Fibroblast of skin of right biceps (primary cell): ENCODE data around the gene MICAL2.

Experiments used
- DNase-seq: peaks from one replicate; pipeline ENCODE4 v3.0.0-alpha.2; 2013

MICAL2 gene

DNA sequence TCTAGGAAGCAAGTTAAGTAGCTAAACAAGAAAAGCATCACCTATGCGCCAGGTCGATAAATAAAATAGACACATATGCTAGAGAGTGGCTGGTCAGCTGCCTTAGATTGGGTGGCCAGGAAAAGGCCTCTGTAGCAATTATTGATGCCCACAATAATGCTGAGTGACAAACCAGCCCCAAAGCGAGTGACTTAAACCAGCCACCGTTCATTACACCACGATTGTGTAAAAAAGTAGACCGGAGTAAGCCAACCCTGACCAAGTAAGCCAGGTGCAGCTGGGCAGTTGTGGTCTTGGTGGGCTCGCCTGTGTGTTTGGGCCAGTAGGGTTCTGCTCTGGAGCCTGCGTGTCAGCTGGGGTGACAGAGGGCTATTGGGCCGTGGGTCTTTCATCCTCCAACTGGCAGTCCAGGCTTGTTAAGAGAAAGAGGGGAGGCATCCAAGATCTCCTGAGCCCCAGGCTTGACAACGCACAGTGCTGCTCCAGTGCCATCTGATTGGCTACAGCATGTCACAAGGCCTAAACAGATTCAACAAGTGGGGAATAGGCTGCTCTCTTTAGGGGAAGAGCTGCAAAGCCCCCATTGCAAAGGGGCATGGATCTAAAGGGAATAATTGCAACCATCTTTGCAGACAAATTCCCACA lies 166.6 kb downstream of the MICAL2 start:
- no peak for DNase-seq

DNA sequence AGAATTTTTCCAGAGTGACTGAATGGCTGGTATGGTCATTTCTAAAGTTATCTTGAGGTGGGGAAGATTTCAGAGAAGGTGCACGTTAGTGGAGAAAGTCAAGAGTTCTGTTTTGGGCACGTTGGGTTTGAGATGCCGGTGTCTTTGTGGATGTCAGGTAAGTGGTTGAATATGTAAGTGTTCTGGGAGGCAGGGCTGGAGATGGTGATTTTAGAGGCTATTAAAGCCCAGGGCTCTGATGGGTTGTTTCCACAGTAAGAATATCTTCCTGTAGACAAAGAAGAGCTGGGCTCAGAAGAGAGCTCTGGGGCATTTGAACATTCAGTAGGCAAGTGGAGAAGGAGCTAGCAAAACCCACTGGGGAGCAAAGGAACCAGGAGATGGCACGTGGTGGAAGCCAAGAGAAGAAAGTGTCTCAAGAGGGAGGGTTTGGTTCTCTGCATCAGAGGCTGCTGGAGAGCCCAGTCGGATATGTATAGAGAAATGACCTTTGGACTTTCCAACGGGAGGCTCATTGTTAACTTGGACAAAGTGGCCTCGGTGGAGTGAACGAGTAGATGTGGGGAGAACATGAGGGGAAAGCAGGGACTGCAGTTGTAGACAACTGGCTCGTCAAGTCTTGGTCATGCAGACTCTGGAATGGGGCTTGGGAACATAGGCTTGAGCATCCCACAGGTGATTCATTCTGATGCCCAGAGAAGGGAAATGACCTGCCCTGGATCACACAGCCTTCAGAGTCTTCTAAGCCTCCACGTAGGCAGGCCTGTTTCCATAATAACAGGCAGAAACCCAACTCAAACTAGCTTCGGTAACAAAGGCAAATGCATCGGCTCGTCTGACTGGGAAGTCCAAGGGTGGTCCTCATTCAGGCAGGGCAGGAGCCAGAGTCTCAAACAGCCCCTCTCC lies 168.6 kb downstream of the MICAL2 start:
- DNase-seq, result no peak

DNA sequence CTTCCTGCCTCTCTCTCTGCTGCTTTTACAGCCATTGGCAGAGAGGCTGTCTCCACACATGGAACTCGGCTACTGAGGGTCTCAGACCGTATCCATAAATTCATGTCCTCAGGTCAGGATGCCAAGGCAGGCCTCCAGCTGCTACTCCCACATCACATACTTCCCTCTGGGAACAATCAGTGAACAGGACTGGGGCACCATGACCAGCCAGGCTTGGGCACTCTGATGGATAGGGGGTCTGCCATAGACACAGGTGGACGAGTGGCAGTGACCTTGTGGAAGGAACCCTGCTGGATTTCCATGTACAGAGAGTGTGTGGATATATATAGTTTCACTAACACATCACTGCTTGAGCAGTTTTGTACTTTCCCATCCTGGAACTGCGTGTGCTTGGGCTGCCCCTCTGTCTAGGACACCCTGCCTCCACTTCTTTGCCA lies 169.3 kb downstream of the MICAL2 start:
- DNase-seq, result no peak

GRCh38 chr11:12280199-12280837 lies 169.9 kb downstream of the MICAL2 start:
- no peak for DNase-seq

- peak; percentile 43 for DNase-seq
Measured at GRCh38 chr11:12280838-12281565, 170.6 kb downstream of the MICAL2 start.

- peak; percentile 82 for DNase-seq
Measured at GRCh38 chr11:12281571-12282478, 171.4 kb downstream of the MICAL2 start.

- no peak for DNase-seq
Measured at GRCh38 chr11:12282676-12283075, 172.3 kb downstream of the MICAL2 start.

DNA sequence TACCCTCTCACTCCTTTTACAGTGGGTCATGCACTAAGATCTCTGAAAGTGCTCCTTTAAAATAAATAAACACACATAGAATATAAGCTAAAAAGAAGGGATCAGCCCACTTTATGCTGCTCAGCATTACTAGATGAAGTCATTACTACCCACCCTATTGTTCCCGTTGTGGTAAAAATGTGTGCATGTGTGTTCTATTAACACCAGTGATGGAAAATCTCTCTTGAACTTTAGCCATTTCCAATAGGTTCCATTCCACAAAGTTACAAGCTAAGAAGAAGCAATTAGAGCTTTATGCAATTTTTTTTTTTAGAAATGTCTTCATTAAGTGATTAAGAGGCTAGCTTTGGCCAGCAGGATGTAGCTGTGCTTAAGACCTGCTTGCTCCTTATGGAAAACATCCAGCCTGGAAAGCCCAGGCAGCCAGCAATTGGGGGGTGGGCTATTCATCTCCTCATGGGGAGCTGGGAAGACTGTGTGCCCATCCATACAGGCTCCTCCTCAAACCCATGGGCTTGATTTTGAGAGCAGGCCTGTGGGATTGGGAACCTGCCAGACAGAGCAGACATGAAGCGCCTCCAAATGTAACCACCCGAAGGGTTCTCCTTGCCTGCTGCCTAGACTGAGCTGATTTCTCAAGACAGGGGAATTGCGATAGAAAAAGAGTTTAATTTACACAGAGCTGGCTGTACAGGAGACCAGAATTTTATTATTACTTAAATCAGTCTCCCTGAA lies 174.1 kb downstream of the MICAL2 start:
- peak; percentile 87 for DNase-seq

DNA sequence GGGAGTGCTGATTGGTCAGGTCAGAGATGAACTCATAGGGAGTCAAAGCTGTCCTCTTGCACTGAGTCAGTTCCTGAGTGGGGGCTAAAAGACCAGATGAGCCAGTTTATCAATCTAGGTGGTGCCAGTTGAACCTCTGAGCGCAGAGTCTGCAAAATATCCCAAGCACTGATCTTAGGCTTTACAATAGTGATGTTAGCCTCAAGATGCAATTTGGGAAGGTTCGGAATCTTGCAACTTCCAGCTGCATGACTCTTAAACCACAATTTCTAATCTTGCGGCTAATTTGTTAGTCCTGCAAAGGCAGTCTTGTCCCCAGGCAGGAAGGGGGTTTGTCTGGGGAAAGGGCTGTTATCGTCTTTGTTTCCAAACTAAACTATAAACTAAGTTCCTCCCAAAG lies 174.7 kb downstream of the MICAL2 start:
- DNase-seq, result peak; percentile 99

DNA sequence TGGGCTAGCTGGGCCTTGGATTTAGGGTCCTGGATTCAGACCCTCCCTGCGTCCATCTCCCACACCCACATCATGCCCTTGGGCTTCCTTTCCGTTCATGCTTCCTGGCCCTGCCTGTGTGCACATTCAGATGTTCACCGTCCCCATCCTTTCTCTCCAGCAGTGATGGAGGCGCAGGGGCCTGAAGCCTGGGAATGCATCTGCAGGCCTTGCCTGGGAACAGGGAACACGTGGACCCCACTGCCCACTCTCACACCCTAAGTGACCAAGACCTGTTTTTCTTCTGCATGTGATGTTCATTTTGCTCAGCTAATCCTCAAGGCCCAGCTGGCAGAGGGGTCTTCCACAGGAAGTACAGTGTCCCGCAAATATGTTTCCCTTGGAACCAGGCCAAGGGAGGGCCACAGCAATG lies 175.4 kb downstream of the MICAL2 start:
- DNase-seq, result peak; percentile 52

DNA sequence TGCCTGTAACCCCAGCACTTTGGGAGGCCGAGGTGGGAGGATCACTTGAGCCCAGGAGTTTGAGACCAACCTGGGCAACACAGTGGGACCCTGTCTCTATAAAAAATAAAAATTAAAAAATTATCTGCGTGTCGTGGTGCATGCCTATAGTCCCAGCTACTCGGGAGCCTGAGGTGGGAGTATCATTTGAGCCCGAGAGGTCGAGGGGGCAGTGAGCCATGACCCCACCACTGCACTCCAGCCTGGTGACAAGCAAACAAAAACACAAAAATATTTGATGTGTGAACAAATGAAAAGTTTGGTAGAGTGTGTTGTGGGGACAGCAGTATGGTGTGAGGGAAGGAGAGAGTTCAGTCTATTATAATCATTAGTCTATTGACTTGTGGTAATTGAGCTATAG lies 176.2 kb downstream of the MICAL2 start:
- DNase-seq, result no peak

DNA sequence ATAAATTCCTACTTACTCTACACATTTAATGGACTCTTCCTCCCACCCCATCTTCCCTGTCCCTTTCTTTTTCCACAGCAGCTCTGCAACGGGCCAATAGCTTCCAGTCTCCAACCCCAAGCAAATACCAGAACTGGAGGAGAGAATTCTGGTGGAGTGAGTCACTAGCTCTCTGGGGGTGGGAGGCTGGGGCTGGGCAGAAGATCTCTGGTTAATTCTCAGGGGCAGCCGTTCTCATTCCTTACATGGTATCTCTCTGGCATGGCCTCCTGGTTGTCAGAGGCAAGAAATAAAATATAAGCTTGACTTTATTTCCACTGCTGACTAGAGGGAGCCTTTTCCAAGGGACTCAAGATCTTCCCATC lies 176.6 kb downstream of the MICAL2 start:
- DNase-seq, result peak; percentile 99

DNA sequence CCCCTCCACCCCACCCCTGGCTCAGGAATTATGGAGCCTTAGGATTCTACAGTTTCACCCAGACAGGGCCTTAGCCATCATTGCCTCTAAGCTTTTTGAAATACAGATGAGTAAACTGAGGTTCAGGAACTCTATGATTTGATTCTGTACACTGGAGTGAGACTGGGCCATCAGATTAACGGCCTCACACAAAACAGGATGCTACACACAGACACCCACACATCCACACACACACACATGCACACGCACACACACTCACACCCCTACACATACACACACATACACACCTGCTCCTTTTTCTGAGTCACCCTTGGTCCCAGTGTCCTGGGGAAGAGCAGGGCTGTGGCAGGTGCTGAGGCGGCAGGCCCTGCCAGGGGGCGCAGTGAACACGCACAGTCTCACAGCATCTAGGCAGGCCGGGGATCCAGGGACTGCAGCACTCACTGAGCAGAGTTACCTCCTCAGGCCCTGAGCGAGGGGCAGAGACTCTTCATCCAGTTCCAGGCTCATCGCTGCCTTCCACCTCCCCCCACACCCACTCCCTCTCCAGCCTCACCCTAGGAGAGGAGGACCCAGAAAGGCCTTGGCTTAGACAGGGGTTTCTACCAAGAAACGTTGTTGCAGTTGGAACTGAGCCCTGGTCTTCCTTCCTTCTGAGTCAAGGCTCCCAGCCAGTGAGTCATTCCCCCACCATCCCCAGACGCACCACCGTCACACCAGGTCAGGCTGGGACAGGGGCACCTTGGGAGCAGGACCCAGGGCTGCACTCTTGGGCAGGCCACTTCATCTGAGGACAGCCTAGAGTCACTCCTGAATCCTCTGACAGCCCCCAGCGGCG lies 177.2 kb downstream of the MICAL2 start:
- DNase-seq, result peak; percentile 99

- peak; percentile 97 for DNase-seq
Measured at GRCh38 chr11:12288212-12288930, 178.0 kb downstream of the MICAL2 start.

DNA sequence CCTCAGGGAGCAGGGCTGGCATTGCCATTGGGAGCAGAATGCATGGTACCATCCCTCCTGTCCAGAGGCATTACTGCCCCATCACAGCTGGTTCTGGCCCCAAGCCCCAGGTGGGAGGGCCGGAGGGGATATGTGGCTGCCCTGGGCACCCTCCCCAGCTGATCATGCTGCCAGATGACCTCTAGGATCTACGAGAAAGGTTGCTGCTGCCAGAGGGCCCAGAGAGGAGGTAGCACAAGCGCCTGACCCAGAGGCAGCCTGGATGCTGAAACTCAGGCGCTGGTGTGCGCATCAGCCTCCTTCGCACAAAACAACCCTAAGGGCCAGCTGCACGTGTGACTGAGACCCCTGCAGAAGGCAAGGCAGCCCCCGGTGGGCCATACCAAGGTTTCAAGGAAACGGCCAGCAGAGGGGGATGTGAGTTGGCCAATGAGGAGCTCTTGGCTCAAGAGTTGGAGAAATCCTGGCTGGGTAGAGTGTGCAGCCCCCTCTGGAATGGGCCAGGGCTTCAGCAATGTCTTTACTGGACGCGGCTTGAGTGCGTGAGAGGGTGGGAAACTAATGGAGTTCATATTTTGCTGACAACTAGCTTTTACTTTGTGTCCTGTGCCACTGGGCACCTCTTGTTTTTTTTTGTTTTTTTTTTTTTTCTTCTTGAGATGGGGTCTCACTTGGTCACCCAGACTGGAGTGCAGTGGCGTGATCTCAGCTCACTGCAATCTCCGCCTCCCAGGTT lies 178.7 kb downstream of the MICAL2 start:
- no peak for DNase-seq

GRCh38 chr11:12289667-12290476 lies 179.5 kb downstream of the MICAL2 start:
- DNase-seq, result no peak

DNA sequence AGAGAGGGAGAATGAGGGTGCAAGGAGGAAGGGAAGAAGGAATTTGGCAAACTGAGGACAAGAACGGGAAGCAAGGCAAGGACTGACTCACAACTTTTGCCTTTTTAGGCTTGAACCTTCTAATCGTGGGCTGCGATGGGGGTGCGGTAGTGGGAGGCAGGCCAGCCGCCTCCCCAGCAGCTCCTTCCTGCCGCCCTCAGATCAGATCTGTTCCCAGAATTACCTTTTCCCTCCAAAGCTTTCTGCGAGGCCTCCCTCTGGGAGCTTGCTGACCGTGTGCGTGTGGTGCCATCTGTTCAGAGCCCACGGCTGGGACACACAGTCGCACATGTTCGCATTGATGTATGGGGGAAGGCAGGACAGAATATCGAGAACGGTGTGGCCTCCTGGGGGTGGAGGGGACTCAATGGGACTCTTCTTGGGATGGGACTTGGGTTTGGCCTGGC lies 180.1 kb downstream of the MICAL2 start:
- DNase-seq, result peak; percentile 52

- DNase-seq, result no peak
Measured at GRCh38 chr11:12291313-12291712, 180.9 kb downstream of the MICAL2 start.
